ENCODE data around the gene ZFYVE9. TPM values are rescaled to one million over a fixed set of nuclear protein-coding genes. Genes with fewer than 3 reads are reported as not detected.

The ZFYVE9 gene
- total and polyA plus RNA-seq, 4 donors = 38.9 to 96.7 (median 46.1) TPM

DNA sequence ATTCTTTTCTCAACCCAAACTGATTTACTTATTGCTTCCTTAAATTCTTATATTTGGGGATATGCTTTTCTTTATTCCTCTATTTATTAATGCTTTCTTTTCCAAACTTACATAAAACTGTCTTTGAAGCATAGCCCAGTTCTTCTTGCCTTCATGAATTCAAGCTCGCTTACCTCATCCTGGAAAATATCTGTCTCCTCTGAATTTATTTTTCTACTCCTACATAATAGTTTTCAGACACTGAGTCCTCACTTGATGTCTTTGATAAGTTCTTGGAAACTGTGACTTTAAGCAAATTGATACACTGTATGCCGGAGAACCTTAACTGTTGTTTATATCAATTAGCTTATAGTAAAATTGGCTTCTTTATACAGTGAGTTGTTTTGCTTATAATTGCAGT lies 93.8 kb downstream of the ZFYVE9 start:
- no peaks in the 10 kb centered on the region for H3K27me3 ChIP-seq (ENCODE audit: control insufficient read depth, insufficient read depth, low read length)
- no peak for DNase-seq (ENCODE audit: low read depth in 4 of 6, low spot score in 6 of 6)

DNA sequence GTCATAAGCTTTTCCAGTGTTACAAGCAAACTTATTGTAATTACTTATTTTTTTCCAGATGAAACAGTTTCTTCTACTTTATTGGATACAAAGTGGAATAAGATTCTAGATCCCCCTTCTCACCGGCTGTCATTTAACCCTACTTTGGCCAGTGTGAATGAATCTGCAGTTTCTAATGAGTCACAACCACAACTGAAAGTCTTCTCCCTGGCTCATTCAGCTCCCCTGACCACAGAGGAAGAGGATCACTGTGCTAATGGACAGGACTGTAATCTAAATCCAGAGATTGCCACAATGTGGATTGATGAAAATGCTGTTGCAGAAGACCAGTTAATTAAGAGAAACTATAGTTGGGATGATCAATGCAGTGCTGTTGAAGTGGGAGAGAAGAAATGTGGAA lies 95.5 kb downstream of the ZFYVE9 start:
- Histone ChIP-seq H3K36me3 (ENCODE audit: control insufficient read depth, insufficient read depth, low read length) (no peaks in the 10 kb centered on the region), H3K27me3 (ENCODE audit: control insufficient read depth, insufficient read depth, low read length) (no peaks in the 10 kb centered on the region), H3K9me3 (ENCODE audit: control insufficient read depth, insufficient read depth, low read length) (no peaks in the 10 kb centered on the region), H3K4me3 (ENCODE audit: low read depth, low read length) (no peak overlapping the region), H3K4me1 (ENCODE audit: control insufficient read depth, insufficient read depth, low read length) (no peaks in the 10 kb centered on the region), H3K27ac (ENCODE audit: low read depth, low read length) (no peak overlapping the region)
- no CpG with 5 or more reads among the region's 1 CpG for WGBS (ENCODE audit: insufficient coverage)
- no peak for DNase-seq (ENCODE audit: low read depth in 4 of 6, low spot score in 6 of 6)

More for the DNA sequence above, 93.8 kb downstream of the ZFYVE9 start:
- no CpG with 5 or more reads among the region's 2 CpGs for WGBS (ENCODE audit: insufficient coverage)
- H3K4me3 ChIP-seq (ENCODE audit: low read depth, low read length) = no peak overlapping the region
- H3K4me1 ChIP-seq (ENCODE audit: control insufficient read depth, insufficient read depth, low read length) = no peaks in the 10 kb centered on the region
- H3K9me3 ChIP-seq (ENCODE audit: control insufficient read depth, insufficient read depth, low read length) = no peaks in the 10 kb centered on the region
- no peak overlapping the region for H3K27ac ChIP-seq (ENCODE audit: low read depth, low read length)
- no peaks in the 10 kb centered on the region for H3K36me3 ChIP-seq (ENCODE audit: control insufficient read depth, insufficient read depth, low read length)

DNA sequence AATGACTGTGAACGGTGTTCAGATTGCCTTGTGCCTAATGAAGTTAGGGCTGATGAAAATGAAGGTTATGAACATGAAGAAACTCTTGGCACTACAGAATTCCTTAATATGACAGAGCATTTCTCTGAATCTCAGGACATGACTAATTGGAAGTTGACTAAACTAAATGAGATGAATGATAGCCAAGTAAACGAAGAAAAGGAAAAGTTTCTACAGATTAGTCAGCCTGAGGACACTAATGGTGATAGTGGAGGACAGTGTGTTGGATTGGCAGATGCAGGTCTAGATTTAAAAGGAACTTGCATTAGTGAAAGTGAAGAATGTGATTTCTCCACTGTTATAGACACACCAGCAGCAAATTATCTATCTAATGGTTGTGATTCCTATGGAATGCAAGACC lies 96.6 kb downstream of the ZFYVE9 start:
- Histone ChIP-seq H3K4me1 (ENCODE audit: control insufficient read depth, insufficient read depth, low read length) (no peaks in the 10 kb centered on the region), H3K36me3 (ENCODE audit: control insufficient read depth, insufficient read depth, low read length) (no peaks in the 10 kb centered on the region), H3K4me3 (ENCODE audit: low read depth, low read length) (no peak overlapping the region), H3K27ac (ENCODE audit: low read depth, low read length) (no peak overlapping the region), H3K9me3 (ENCODE audit: control insufficient read depth, insufficient read depth, low read length) (no peaks in the 10 kb centered on the region), H3K27me3 (ENCODE audit: control insufficient read depth, insufficient read depth, low read length) (no peaks in the 10 kb centered on the region)
- no peak for DNase-seq (ENCODE audit: low read depth in 4 of 6, low spot score in 6 of 6)
- WGBS (ENCODE audit: insufficient coverage) = 75% methylated on average over 1 of the region's 2 CpGs

DNA sequence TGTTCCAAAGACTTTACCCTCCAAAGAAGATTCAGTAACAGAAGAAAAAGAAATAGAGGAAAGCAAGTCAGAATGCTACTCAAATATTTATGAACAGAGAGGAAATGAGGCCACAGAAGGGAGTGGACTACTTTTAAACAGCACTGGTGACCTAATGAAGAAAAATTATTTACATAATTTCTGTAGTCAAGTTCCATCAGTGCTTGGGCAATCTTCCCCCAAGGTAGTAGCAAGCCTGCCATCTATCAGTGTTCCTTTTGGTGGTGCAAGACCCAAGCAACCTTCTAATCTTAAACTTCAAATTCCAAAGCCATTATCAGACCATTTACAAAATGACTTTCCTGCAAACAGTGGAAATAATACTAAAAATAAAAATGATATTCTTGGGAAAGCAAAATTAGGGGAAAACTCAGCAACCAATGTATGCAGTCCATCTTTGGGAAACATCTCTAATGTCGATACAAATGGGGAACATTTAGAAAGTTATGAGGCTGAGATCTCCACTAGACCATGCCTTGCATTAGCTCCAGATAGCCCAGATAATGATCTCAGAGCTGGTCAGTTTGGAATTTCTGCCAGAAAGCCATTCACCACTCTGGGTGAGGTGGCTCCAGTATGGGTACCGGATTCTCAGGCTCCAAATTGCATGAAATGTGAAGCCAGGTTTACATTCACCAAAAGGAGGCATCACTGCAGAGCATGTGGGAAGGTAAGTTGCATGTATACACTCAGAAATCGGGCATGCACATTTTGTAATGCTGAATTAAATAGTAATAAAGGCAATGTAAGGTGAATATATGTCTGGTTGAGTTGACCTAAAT lies 97.2 kb downstream of the ZFYVE9 start:
- no peak for DNase-seq (ENCODE audit: low read depth in 4 of 6, low spot score in 6 of 6)
- Histone ChIP-seq H3K4me3 (ENCODE audit: low read depth, low read length) (no peak overlapping the region), H3K4me1 (ENCODE audit: control insufficient read depth, insufficient read depth, low read length) (no peaks in the 10 kb centered on the region), H3K36me3 (ENCODE audit: control insufficient read depth, insufficient read depth, low read length) (no peaks in the 10 kb centered on the region), H3K27me3 (ENCODE audit: control insufficient read depth, insufficient read depth, low read length) (no peaks in the 10 kb centered on the region), H3K27ac (ENCODE audit: low read depth, low read length) (no peak overlapping the region), H3K9me3 (ENCODE audit: control insufficient read depth, insufficient read depth, low read length) (no peaks in the 10 kb centered on the region)
- WGBS (ENCODE audit: insufficient coverage) = 84% methylated on average over 2 of the region's 3 CpGs

DNA sequence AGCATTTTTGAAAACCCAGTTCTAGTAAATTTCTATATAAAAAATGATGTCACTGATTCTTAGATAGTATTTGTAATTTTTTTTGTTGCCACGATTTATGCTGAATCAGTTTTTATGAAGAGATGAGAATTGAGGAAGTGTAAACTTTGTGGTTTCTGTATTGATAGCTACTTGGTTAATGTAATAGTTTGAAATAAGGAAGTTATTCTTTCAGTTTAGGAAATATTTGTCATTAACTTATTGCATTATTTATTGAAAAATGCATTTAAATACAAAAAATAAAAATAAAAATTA lies 97.8 kb downstream of the ZFYVE9 start:
- DNase-seq (ENCODE audit: low read depth in 4 of 6, low spot score in 6 of 6) = no peak
- Histone ChIP-seq H3K4me3 (ENCODE audit: low read depth, low read length) (no peak overlapping the region), H3K27ac (ENCODE audit: low read depth, low read length) (no peak overlapping the region), H3K27me3 (ENCODE audit: control insufficient read depth, insufficient read depth, low read length) (no peaks in the 10 kb centered on the region), H3K9me3 (ENCODE audit: control insufficient read depth, insufficient read depth, low read length) (no peaks in the 10 kb centered on the region), H3K4me1 (ENCODE audit: control insufficient read depth, insufficient read depth, low read length) (no peaks in the 10 kb centered on the region), H3K36me3 (ENCODE audit: control insufficient read depth, insufficient read depth, low read length) (no peaks in the 10 kb centered on the region)
- no CpG with 5 or more reads among the region's 1 CpG for WGBS (ENCODE audit: insufficient coverage)

DNA sequence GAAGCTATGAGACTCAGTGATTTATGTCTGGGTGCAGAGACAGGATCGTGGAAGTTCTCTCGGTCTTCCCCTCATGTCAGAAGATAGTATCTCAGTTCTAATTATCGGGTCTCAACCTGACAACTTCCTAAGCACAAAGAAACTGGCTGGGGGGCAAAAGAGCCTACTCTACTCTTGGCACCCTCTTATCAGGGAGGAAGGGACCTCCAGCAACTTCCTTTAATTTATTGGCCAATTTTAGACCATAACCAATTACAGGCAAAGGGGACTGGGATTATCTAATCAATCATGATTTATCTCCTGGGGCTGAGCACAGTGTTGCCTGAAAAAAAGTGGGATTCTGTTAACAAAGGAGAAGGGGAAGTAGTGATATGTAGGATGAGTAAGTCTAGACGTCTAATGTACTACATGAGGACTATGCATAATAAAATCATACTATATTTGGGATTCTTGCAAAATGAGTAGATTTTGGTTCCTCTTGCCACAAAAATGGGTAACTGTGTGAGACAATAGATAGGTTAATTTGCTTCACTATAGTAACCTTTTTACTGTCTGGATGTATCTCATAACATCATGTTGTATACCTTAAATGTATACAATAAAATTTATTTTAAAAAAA lies 98.8 kb downstream of the ZFYVE9 start:
- no peaks in the 10 kb centered on the region for H3K27me3 ChIP-seq (ENCODE audit: control insufficient read depth, insufficient read depth, low read length)

DNA sequence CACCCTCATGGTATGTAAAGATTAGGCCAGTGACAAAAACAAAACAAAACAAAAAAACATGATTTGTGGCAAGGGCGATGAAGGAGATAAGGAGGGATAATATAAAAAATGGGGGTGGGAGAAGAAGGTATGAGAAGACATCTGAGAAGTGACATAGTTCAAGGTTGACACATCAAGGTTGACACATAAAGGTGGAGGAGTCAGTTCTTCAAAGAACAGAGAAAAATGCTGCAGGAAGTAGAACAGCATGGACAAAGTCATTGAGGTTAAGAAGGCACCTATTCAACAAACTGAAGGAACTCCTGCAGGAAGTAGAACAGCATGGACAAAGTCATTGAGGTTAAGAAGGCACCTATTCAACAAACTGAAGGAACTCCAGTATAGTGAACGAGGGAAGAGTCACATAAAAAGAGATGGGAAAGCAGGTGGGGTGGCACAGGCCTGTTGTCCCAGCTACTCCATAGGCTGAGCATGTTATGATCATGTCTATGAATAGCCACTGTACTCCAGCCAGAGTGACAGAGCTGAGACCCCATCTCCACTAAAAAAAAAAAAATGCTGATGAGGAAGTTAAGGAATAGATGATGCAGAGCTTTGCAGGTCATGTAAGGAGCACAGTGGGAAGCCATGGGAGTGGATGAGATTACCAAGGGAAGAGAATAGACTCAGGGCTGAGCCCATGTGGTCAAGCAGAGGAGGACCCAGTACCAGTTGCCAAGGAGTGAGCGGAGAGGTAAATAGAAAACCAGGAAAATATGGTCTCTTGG lies 101.5 kb downstream of the ZFYVE9 start:
- Histone ChIP-seq H3K4me3 (ENCODE audit: low read depth, low read length) (no peak overlapping the region), H3K36me3 (ENCODE audit: control insufficient read depth, insufficient read depth, low read length) (no peaks in the 10 kb centered on the region), H3K27ac (ENCODE audit: low read depth, low read length) (no peak overlapping the region), H3K4me1 (ENCODE audit: control insufficient read depth, insufficient read depth, low read length) (no peaks in the 10 kb centered on the region), H3K27me3 (ENCODE audit: control insufficient read depth, insufficient read depth, low read length) (no peaks in the 10 kb centered on the region), H3K9me3 (ENCODE audit: control insufficient read depth, insufficient read depth, low read length) (no peaks in the 10 kb centered on the region)
- DNase-seq (ENCODE audit: low read depth in 4 of 6, low spot score in 6 of 6) = no peak
- WGBS (ENCODE audit: insufficient coverage) = 92% methylated on average over 1 of the region's 3 CpGs

More for the DNA sequence above, 98.8 kb downstream of the ZFYVE9 start:
- H3K4me3 ChIP-seq (ENCODE audit: low read depth, low read length) = no peak overlapping the region
- whole genome bisulfite sequencing (ENCODE audit: insufficient coverage) = 32% methylated on average over 3 of the region's 4 CpGs
- no peaks in the 10 kb centered on the region for H3K4me1 ChIP-seq (ENCODE audit: control insufficient read depth, insufficient read depth, low read length)
- no peak for DNase-seq (ENCODE audit: low read depth in 4 of 6, low spot score in 6 of 6)
- no peaks in the 10 kb centered on the region for H3K9me3 ChIP-seq (ENCODE audit: control insufficient read depth, insufficient read depth, low read length)
- no peaks in the 10 kb centered on the region for H3K36me3 ChIP-seq (ENCODE audit: control insufficient read depth, insufficient read depth, low read length)
- no peak overlapping the region for H3K27ac ChIP-seq (ENCODE audit: low read depth, low read length)

DNA sequence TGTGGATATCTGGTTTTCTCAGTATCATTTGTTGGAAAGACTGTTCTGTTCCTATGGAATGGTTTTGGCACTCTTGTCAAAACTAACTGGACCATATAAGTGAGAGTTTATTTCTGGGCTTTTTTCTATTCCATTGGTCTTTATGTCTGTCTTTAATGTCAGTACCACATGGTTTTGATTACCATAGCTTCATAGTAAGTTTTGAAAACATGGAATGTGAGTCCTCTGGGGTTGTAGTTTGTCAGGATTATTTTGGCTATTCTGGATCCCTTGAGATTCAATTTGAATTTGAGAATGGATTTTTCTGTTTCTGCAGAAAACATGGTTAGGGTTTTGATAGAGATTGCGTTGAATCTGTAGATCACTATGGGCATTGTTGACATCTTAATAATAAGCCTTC lies 107.9 kb downstream of the ZFYVE9 start:
- H3K27ac ChIP-seq (ENCODE audit: low read depth, low read length) = no peak overlapping the region
- H3K36me3 ChIP-seq (ENCODE audit: control insufficient read depth, insufficient read depth, low read length) = no peaks in the 10 kb centered on the region
- no CpG with 5 or more reads among the region's 1 CpG for WGBS (ENCODE audit: insufficient coverage)
- H3K4me3 ChIP-seq (ENCODE audit: low read depth, low read length) = no peak overlapping the region
- no peaks in the 10 kb centered on the region for H3K4me1 ChIP-seq (ENCODE audit: control insufficient read depth, insufficient read depth, low read length)
- H3K27me3 ChIP-seq (ENCODE audit: control insufficient read depth, insufficient read depth, low read length) = no peaks in the 10 kb centered on the region
- no peak for DNase-seq (ENCODE audit: low read depth in 4 of 6, low spot score in 6 of 6)
- H3K9me3 ChIP-seq (ENCODE audit: control insufficient read depth, insufficient read depth, low read length) = no peaks in the 10 kb centered on the region

DNA sequence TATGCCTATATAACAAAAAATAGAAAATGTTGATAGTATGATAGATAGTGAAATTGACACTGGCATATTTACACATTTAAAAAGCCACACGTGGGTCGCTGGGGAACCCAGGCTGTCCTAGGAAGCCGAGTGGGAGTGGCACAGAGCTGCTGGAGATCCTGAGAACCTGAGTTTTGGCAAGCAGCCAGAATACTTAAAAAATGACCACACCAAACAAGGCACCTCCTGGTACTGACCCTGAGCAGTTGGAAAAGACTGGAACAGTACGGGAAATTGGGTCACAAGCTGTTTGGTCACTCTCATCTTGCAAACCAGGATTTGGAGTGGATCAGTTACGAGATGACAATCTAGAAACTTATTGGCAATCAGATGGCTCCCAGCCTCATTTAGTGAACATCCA lies 111.5 kb downstream of the ZFYVE9 start:
- no peak for DNase-seq (ENCODE audit: low read depth in 4 of 6, low spot score in 6 of 6)
- Histone ChIP-seq H3K36me3 (ENCODE audit: control insufficient read depth, insufficient read depth, low read length) (no peaks in the 10 kb centered on the region), H3K4me1 (ENCODE audit: control insufficient read depth, insufficient read depth, low read length) (no peaks in the 10 kb centered on the region), H3K9me3 (ENCODE audit: control insufficient read depth, insufficient read depth, low read length) (no peaks in the 10 kb centered on the region), H3K4me3 (ENCODE audit: low read depth, low read length) (no peak overlapping the region), H3K27ac (ENCODE audit: low read depth, low read length) (no peak overlapping the region), H3K27me3 (ENCODE audit: control insufficient read depth, insufficient read depth, low read length) (no peaks in the 10 kb centered on the region)
- 88% methylated on average over 1 of the region's 5 CpGs for WGBS (ENCODE audit: insufficient coverage)

All from spinal cord (tissue), 10 donors.